Central memory CD4-positive, alpha-beta T cell (primary cell): ENCODE data around the gene PDE12.

Experiments
- DNase-seq: peaks from one replicate; pipeline ENCODE4 v3.0.0; 2022
- total RNA-seq, 3 experiments: gene quantifications; one replicate each; lab custom pipeline; 2026; lab: John Stamatoyannopoulos, UW

The PDE12 gene
- total RNA-seq, result 77.3 to 130 (median 120) reads per million in 3 experiments

DNA sequence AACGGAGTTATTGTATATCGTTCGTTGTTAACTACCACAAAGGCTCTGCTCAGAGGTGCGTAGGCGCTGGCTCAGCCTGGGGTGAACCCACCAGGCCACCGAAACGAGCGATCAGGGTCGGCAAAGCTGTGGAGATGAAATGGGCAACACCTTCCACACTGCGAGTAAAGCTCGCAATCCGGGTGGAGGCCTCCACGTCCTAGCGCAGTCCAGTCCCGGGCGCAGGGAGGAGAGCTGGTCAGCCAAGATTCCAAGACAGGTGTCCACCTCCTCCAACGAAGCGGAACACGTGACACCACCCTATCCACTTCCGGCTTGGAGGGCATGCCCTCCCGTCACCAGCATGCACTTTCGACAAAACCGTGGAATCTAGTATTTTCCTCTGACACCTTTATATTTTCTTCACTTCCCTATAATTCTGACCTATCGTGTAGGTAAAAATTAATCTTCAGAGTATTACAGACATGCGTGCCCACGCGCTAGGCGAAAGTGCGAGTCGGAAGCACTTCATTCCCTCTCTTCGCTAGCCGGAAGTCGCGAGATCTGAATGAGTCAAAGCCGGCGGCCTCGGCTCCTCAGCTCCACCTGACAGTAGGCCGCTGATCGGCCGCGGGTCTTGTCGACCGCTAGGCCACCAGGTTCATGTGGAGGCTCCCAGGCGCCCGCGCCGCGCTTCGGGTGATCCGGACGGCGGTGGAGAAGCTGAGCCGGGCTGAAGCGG is at the start of gene PDE12:
TSS of gene PDE12 (plus strand) at position 537 of the 721 bp plus-strand sequence. CDS start at position 643, 106 bp downstream.
- peak; percentile 77 for DNase-seq

DNA sequence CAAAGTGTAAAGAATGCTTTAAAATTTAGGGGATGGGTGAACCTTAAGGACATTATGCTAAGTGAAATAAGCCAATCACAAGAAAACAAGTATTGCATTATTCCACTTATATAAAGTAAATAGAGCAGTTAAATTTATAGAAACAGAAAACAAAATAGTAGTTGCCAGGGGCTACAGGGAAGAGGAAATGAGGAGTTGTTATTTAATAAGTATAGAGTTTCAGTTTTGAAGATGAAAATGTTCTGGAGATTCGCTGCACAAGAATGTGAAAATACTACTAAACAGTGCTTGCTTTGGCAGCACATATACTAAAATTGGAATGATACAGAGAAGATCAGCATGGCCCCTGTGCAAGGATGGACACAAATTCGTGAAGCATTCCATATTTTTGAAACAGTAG is 43.9 kb upstream of the PDE12 start:
- no peak for DNase-seq

GRCh38 chr3:57518276-57518915 is 37.7 kb upstream of the PDE12 start:
- DNase-seq, result no peak

- no peak for DNase-seq
These were observed 25.9 kb upstream of the PDE12 start for GRCh38 chr3:57530071-57530608.

- DNase-seq, result no peak
These were observed 17.6 kb upstream of the PDE12 start for GRCh38 chr3:57538465-57538864.

GRCh38 chr3:57544181-57545125 is 11.6 kb upstream of the PDE12 start, which contains the start of gene DNAH12:
DNAH12 (minus strand) TSS chr3:57544344; CDS start chr3:57542870, 1,474 bp downstream.
- DNase-seq, result no peak

DNA sequence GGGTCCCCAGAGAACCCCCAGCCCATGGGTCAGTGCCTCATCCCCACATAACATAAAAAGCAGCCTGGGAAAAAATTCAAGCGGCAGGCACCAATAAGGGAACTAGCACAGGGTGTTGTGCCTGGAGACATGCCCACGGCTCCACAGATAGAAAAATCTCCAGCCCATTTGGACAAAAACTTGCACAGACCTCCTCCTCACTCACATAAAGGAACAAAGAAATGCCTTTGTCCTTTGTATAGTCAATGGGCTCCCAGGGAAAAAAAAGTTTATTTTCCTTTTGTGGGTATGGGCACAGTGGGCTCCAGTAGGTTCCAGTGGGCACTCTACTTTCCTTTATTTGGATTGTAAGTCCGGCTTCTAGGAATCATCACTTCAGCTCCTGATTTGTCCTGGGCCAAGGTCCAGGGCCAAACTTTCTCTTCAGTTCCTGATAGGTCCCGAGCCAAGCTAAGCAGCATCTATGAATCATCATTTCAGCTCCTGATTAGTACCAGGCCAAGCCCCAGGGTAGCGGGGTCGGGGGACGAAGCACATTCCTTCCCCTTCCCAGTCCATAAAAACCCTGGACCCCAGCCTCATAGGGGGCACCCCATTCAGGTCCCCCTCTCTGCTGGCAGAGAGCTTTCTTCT is 10.3 kb upstream of the PDE12 start:
- DNase-seq, result no peak

DNA sequence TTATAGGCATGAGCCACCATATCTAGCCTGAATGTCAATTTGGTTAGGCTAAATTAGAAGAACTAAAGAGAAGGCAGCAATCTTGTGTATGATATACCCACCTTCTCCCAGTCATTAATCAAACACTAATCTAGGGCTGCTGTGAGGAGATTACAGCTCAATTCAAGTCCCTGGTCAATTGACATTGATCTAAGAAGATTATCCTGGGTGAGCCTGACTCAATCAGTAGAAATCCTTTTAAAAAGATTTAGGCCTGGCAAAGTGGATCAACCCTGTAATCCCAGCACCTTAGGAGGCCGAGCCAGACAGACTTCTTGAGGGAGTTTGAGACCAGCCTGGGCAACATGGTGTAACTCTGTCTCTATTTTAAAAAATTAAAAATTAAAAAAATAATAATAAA is 9.5 kb upstream of the PDE12 start:
- no peak for DNase-seq

GRCh38 chr3:57555306-57555705 is 768 bp upstream of the PDE12 start:
- DNase-seq, result no peak

- DNase-seq, result no peak
These were observed 498 bp downstream of the PDE12 start for GRCh38 chr3:57556459-57557084.

DNA sequence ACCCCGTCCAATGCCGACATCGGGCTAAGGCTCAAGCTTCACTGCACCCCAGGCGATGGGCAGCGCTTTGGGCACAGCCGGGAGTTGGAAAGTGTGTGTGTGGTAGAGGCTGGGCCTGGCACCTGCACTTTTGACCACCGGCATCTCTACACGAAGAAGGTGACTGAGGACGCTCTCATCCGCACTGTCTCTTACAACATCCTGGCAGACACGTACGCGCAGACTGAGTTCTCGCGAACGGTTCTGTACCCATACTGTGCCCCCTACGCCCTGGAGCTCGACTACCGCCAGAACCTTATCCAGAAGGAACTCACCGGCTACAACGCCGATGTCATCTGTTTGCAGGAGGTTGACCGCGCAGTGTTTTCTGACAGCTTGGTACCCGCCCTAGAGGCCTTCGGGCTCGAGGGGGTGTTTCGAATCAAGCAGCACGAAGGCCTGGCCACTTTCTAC is 1.0 kb downstream of the PDE12 start:
- DNase-seq, result peak; percentile 34

DNA sequence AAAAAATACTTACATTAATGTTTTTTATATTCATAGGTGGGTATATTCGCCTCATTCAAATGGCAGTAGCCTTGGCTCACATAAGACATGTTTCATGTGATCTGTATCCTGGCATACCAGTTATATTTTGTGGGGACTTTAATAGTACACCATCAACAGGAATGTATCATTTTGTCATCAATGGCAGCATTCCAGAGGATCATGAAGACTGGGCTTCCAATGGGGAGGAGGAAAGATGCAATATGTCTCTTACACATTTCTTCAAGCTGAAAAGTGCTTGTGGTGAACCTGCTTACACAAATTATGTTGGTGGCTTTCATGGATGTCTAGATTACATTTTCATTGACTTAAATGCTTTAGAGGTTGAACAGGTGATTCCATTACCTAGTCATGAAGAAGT is 3.5 kb downstream of the PDE12 start:
- DNase-seq, result no peak

DNA sequence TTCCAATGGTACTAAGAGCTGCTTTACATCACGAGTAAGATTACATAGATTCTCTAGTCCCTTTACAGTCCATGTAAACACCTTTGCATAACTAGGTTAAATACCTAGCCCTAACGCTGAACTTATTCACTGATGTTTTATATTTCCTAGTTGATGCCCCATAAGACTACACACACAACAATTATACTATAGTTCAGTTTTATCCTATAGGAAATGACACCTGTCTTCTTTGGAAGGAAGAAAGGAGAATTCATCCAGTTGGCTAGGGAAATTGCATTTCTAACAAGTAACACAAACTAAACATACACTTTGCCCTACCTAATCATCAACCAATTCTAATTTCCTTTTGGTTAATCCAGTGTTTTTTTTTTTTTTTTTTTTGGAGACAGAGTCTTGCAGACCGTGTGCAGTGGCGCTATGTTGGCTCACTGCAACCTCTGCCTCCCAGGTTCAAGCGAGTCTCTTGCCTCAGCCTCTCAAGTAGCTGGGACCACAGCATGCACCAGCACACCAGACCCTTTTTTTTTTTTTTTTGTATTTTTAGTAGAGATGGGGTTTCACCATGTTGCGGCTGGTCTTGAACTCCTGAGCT is 13.9 kb downstream of the PDE12 start:
- no peak for DNase-seq

DNA sequence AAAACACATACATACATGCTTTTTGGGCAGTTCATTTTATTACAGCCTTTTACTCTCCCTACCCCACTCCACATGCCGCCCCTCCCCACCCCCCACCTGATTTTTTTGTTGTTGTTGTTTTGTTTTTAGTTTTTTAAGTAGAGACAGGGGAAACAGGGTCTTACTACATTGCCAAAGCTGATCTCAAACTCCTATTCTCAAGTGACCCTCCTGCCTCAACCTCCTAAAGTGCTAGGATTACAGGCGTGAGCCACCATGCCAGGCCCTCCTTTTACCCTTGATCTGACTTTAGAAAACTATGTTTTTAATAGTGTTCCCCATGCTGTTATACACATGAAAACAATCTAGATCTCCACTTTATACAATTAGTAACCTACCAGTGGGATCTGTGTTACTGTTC is 14.8 kb downstream of the PDE12 start:
- no peak for DNase-seq

DNA sequence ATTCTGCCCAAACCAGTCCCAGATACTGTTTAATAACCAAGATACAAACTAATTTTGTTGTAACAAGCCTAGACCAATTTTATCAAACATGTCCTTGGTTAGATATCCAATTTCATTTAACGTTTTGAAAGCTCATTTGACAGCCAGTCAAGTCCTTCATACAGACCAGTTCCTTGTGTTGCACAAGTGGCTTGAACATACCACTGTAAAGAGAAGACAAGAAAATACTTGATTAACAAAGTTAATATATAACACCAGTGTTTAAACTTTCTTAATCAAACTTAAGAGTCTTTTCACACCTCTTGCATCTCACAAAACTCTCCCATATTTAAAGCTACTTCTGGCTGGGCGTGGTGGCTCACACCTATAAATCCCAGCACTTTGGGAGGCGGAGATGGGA is 16.0 kb downstream of the PDE12 start:
- no peak for DNase-seq

GRCh38 chr3:57575966-57576626 is 20.0 kb downstream of the PDE12 start:
- DNase-seq, result no peak

DNA sequence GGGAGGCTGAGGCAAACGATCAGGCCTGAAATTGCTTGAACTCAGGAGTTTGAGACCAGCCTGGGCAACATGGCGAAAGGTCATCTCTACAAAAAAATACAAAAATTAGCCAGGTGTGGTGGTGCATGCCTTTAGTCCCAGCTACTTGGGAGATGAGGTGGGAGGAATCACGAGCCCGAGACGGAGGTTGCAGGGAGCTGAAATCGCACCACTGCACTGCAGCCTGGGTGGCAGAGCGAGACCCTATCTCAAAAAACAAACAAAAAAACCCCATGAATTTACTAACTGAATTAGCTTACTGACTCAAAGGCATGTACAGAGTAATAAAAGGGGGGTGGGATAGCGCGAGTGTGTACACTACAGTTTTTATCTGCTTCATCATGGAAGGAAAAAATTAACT is 21.7 kb downstream of the PDE12 start:
- no peak for DNase-seq

DNA sequence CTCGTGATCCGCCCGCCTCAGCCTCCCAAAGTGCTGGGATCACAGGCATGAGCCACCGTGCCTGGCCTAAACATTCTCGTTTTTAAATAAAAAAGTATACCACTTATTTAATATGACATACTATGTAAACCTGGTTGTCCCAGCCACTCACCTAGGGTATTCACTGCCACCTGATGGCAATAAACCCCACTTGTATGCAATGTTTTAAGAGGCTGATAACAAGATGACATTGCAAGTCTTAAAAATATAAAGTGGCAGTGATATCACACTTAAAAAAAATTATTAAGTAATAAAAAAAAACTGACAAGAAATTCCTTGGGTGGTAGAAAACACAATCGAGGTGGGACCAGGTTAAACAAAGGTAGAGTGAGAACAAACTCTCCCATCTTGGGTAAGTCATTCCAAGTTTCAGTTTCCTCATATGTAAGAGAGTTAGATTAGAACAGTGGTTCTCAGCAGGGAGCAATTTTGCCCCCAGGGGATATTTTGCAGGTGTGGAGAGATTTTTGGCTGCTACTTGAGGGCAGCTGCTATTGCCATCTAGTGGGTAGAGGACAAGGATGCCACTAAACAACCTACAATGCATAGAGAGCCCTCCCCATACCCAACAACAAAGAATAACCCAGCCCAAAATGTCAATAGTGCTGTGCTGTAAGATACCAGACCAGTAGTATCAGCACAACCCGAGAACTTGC is 26.5 kb downstream of the PDE12 start:
- DNase-seq, result no peak

DNA sequence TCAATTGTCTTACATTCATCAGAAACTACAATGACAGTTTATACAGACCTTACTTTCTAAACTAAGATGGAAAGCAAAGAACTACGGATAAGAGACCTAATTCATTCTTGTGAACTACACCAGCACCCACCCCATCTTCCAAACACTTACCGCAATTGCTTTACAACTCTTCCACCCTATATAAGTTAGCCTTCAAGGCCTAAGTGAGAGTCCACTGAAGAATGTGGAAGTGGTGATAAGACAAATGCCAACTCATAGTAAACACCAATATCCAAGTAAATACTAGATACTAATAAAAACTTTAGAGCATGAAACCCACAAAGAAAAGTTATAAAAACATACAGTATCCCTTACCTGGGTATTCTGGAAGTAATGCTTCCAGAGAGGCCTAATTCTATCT is 27.5 kb downstream of the PDE12 start:
- no peak for DNase-seq

GRCh38 chr3:57586778-57587177 is 30.7 kb downstream of the PDE12 start:
- no peak for DNase-seq
